ENCODE data around the gene EFL1.
A peak's percentile ranks its signal among the peaks of the same experiment; 100 is the strongest.

EFL1 gene

GRCh38 chr15:82178061-82178460 lies 84.5 kb downstream of the EFL1 start:
- Histone ChIP-seq H3K27ac (no peak overlapping the region), H3K4me3 (no peak overlapping the region)
- TF ChIP-seq CTCF (IDR thresholded peaks at IDR 0.05): no peak
- DNase-seq (ENCODE audit: low spot score): no peak

- no peak overlapping the region for H3K4me3 ChIP-seq
- peak overlapping the region in 1 of 2 donors; percentile 9 for H3K27ac ChIP-seq
- no peak for TF ChIP-seq CTCF (IDR thresholded peaks at IDR 0.05)
- DNase-seq (ENCODE audit: low spot score): no peak
Observed at GRCh38 chr15:82177291-82178010, 85.1 kb downstream of the EFL1 start.

- DNase-seq (ENCODE audit: low spot score): no peak
Observed at GRCh38 chr15:82176542-82176941, 86.0 kb downstream of the EFL1 start.

GRCh38 chr15:82174471-82175235 lies 87.9 kb downstream of the EFL1 start:
- Histone ChIP-seq H3K4me3 (no peak overlapping the region), H3K27ac (no peak overlapping the region)
- no peak for TF ChIP-seq CTCF (IDR thresholded peaks at IDR 0.05)
- DNase-seq (ENCODE audit: low spot score): no peak

More at GRCh38 chr15:82176542-82176941, 86.0 kb downstream of the EFL1 start:
- no peak overlapping the region for H3K4me3 ChIP-seq
- no peak for TF ChIP-seq CTCF (IDR thresholded peaks at IDR 0.05)
- no peak overlapping the region for H3K27ac ChIP-seq

- H3K4me3 ChIP-seq: no peak overlapping the region
- H3K27ac ChIP-seq: no peak overlapping the region
- no peak for TF ChIP-seq CTCF (IDR thresholded peaks at IDR 0.05)
- no peak for DNase-seq (ENCODE audit: low spot score)
Observed at GRCh38 chr15:82173108-82173507, 89.4 kb downstream of the EFL1 start.

GRCh38 chr15:82172506-82172905 lies 90.0 kb downstream of the EFL1 start:
- H3K4me3 ChIP-seq: no peak overlapping the region
- H3K27ac ChIP-seq: no peak overlapping the region
- TF ChIP-seq CTCF (IDR thresholded peaks at IDR 0.05): no peak
- no peak for DNase-seq (ENCODE audit: low spot score)

GRCh38 chr15:82168757-82169156 lies 93.8 kb downstream of the EFL1 start:
- Histone ChIP-seq H3K4me3 (no peak overlapping the region), H3K27ac (no peak overlapping the region)
- no peak for DNase-seq (ENCODE audit: low spot score)
- no peak for TF ChIP-seq CTCF (IDR thresholded peaks at IDR 0.05)
